Left lobe of liver (tissue), 2 donors: ENCODE results near the gene SLC29A1. TPM values are rescaled to one million over a fixed set of nuclear protein-coding genes. Genes with fewer than 3 reads are reported as not detected.

ENCODE experiments used
- ATAC-seq: fragments of 200-7000 bp; cut with Tn5 transposase; one replicate; pipeline ENCODE4 v1.9.1; 2020; ENCODE audit warnings: mild to moderate bottlenecking, moderate library complexity
- DNase-seq: peaks from one replicate; pipeline ENCODE4 v3.0.0-alpha.2; 2020; ENCODE audit warnings: low spot score
- total RNA-seq: library from RNA; stranded (reverse); gene quantifications from one replicate; pipeline ENCODE4 v1.2.1, GENCODE V29; 2021
- donor health status: DM: no; HTN: no; CAD: no; lungs with moderate emphysema.
- donor health status: DM: no; HTN: yes; CAD: no.

Gene SLC29A1
- total RNA-seq, 1 donor from 2014 or later, result 37.5 TPM

DNA sequence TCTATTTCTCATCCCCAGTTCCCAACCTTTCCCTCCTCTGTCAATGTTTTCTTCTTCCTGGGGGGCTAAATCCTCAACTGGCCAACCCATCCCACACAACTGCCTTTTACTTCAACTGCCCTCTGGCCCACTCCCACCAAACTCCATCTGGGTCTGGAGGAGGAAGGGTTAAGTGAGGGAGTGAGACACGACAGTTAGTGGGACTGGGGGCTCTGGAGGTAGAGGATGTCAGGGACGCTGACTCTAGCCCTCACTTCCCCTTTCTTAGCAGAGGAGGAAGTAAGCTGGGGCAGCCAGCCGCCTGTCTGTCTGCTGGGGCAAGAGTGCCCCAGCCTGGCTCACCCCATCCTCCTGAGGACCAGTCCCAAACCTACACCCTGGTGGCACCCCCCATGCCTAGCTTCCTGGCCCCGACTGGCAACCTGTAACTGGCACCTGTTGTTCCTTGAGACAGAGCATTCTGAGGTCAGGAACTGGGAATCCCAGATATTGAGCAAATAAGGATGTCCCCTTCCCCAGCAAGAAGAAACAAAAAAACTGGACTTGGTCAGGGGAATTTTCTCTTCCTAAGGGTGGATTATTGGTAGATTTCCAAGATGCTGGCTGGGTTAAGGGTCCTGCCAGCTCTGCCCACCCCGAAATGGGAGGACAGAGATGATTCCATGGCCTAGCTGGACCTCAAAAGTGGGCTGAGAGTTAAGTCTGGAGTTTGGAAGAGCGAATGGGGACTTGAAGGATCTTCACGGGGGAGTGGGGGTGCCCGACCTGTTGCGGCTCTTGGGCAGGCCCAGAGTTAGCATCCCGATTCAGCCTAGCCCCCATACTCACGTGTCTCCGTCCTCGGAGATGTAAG lies 41.0 kb downstream of the SLC29A1 start:
- DNase-seq (no peak), ATAC-seq (no peak)

DNA sequence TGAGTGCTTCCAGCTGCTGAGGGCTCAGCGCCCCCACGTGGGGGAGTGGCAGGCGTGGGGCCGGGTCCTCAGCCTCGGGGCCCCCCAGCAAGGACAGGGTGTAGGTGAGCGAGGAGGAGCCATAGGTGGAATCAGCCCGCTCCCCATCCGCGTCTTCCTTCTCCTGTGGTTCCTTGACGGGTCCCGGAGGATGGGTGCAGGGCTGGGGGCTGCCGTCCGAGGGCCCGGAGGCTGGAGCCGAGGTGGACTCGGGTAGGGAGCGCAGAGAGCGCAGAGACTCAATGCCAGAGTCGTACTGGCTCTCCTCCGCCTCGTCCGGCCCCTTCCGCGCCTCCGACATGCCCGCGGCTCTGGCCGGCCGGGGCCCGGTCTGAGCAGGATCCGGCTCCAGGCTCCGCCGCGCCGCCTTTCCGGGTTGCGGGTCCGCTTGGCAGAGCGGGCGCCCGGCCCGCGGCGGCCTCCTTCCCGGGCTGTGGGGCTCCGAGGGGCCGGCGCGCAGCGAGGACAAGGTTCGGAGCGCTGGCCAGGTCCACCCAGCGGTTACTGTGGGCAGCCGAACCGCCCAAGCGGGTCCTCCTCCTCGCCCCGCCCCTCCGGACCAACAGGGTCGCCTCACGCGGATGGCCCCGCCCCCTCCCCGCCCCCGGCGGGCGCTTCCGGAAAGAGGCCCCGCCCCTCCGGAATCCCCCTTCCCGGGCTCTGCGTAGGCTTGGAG lies 41.8 kb downstream of the SLC29A1 start, which contains the start of gene NFKBIE:
Gene NFKBIE (minus strand): TSS at position 545 of the 715 bp plus-strand sequence. CDS start 205 bp downstream, at position 340.
- DNase-seq (peak; percentile 97), ATAC-seq (peak; percentile 93)

- no peak for ATAC-seq
- no peak for DNase-seq
These were observed 42.4 kb downstream of the SLC29A1 start for GRCh38 chr6:44265722-44266233.

- ATAC-seq (no peak), DNase-seq (no peak)
These were observed 43.0 kb downstream of the SLC29A1 start for GRCh38 chr6:44266347-44266746.

DNA sequence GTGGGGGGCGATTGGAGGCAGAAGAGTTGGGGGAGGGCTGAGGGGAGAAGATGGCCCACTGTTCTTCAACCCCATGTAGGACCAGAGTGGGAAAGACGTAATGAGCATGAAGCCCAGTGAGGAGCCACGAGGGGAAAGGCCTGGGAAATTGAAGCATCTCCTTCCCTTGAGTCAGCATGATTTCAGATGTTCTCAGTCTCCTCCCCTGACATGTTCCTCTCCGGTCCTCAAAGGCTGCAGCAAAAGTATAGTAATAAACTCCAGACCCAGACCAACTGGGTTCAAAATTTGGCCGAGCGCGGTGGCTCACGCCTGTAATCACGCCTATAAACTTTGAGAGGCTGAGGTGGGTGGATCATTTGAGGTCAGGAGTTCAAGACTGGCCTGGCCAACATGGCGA lies 43.9 kb downstream of the SLC29A1 start:
- ATAC-seq (no peak), DNase-seq (no peak)

DNA sequence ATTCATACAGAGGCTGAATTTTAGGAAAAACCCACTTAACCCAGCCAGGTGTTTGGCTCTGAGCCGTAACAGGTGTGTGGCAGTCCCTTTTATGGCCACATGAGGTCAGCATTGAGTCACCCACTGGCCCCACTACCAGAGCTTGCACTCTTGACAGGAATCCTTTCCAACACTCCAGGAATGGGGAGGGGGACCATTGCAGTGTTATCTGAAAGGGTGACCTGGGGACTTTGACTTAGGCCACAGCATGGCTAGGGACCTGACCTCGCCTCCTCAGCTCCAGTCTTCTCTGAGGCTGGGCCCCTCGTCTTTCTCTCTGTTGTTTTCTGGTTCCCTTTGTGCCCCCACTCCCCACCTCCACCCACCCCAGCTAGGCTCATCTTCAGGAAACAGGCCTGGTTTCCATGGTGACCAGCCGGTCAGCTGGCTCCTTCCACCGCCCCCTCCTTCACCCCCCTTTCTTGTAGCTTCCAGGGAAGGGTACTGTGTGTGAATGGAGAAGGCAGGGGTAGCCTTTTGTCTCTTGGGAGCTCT lies 44.8 kb downstream of the SLC29A1 start:
- ATAC-seq (peak; percentile 59), DNase-seq (peak; percentile 65)

DNA sequence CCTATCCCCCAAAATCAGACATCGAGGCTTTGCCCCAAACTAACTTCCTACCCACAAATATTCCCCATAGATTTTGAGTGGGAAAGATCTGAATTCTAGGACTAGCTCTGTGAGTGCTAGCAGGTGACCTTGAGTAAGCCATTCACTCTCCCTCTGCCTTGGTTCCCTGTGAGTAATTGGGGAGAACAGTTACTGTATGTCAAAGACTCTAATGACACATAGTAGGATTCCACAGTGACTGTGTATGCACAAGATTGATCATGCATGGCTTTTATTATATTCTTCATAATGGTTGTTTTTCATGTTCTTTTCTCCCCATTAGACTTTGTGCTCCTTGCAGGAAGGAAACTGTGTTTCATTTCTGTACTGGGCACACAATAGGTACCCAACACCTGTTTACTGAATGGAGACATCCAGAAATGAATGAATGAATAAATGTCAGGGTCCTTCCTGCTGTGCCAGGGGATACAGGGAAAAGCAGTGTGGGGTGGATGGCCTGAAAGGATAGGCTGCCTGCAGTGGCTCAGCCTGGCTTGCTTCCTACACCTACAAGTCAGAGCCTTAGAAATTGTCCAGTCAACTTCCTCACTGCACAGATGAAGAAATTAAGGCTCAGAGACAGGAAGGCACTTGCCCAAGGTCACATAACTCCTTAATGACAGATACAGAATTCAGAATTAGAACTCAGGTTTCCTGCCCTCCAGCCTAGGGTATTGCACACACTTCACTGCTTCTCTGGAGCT lies 46.0 kb downstream of the SLC29A1 start:
- no peak for ATAC-seq
- DNase-seq, result no peak

DNA sequence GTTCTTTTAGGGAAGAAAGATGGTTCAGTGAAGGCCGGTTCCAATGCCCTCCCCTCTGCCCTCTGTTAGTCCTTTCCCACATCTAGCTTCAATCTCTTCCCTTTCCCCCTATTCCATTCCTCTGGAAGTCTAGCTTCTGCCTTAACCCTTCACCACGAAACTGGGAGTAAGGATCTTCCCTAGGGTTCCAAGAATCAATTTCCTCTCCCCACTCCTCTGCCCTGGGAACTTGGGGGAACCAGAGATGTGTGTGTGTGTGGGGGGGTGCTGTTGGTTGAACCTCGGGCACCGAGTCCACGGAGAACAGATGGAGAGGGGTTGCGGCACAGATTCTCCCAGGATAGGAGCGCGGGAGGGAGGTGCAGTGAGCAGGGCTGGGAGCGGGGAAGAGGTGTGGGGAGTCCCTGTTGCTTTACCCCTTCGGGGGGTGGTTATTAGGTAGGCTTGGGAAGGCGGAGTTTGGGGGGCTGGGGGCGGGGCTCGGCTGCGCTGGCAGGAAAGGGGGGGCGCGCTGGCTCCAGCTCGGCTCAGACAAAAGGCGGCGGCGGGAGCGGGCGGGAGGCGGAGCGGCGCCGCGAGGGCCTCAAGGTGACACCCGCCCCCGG lies 46.6 kb downstream of the SLC29A1 start, which contains the start of gene TMEM151B:
Gene TMEM151B (plus strand): TSS at position 530 of the 605 bp plus-strand sequence. CDS start 293 bp downstream, outside the sequence.
- ATAC-seq, result no peak
- DNase-seq, result no peak

- no peak for ATAC-seq
These were observed 47.4 kb downstream of the SLC29A1 start for GRCh38 chr6:44270526-44271405.

GRCh38 chr6:44271406-44271723 lies 48.0 kb downstream of the SLC29A1 start:
- ATAC-seq (no peak), DNase-seq (no peak)

More at GRCh38 chr6:44270526-44271405, 47.4 kb downstream of the SLC29A1 start:
- DNase-seq, result no peak

DNA sequence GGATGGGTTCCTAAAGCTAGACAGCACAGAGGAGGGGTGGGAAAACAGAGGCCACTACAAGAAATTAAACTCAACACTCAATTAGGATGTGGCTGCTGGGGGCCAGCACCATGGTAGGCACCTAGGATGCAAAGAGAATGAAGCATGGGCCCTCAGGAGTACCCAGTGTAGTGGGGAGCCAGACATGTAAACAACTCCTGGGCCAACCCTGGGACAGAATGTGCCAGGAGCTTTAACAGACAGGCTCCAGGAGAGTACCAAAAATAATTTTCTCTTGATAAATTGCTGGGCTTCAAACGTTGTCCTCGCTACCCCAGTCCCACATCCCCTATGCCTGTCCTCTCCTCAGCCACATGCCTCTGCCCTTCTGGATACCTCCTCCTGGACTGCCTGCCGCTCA lies 48.5 kb downstream of the SLC29A1 start:
- DNase-seq, result no peak

DNA sequence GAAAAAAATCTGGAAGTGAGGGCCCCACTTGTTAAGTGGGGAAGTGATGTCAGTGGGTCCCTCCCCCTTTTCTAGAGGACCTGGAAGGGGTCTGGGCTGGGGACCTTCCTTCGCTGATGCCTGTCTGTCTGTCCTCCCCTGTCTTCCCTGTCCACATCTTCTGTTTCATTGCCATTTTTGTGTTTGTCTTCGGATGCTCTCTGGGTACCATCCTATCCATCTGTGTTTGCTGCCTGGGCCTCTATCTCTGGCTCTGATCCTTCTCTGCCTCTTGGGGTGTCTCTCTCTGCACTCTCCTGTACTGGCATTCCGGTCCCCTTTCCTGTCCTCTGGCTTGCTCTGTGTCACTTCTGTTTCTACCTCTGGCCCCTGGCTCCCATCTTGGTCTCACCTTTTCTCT lies 49.1 kb downstream of the SLC29A1 start:
- no peak for DNase-seq
- no peak for ATAC-seq

More for the DNA sequence above, 48.5 kb downstream of the SLC29A1 start:
- ATAC-seq, result no peak

- DNase-seq (no peak), ATAC-seq (no peak)
These were observed 49.7 kb downstream of the SLC29A1 start for GRCh38 chr6:44272999-44273566.

- ATAC-seq (no peak), DNase-seq (no peak)
These were observed 50.2 kb downstream of the SLC29A1 start for GRCh38 chr6:44273617-44274016.

DNA sequence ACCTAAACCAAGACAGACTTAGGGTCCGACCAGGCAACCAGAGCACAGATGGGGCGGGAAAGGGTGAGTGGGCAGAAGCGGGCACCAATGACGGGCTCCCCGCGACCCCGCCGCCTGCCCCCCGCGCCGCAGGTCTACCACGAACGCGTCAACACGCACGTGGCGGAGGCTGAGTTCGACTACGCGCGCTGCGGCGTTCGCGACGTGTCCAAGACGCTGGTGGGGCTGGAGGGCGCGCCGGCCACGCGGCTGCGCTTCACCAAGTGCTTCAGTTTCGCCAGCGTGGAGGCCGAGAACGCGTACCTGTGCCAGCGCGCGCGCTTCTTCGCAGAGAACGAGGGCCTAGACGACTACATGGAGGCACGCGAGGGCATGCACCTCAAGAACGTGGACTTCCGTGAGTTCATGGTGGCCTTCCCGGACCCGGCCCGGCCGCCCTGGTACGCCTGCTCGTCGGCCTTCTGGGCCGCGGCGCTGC lies 51.9 kb downstream of the SLC29A1 start:
- no peak for ATAC-seq
- DNase-seq, result no peak

DNA sequence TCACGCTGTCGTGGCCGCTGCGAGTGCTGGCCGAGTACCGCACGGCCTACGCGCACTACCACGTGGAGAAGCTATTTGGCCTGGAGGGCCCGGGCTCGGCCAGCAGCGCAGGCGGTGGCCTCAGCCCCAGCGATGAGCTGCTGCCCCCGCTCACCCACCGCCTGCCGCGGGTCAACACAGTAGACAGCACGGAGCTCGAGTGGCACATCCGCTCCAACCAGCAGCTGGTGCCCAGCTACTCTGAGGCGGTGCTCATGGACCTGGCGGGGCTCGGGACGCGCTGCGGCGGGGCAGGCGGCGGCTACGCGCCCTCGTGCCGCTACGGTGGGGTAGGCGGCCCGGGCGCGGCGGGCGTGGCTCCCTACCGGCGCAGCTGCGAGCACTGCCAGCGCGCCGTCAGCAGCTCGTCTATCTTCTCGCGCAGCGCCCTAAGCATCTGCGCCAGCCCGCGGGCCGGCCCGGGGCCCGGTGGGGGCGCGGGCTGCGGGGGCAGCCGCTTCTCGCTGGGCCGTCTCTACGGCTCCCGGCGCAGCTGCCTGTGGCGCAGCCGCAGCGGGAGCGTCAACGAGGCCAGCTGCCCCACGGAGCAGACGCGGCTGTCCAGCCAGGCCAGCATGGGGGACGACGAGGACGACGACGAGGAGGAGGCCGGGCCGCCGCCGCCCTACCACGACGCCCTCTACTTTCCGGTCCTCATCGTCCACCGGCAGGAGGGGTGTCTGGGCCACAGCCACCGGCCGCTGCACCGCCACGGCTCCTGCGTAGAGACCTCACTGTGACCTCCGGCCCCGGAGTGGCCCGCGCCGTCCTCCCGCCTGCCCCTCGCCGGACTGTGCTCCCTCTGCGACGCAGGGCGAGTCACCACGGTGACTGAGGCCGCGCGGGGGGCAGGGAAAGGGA lies 52.6 kb downstream of the SLC29A1 start:
- DNase-seq, result no peak

GRCh38 chr6:44276667-44277640 lies 53.6 kb downstream of the SLC29A1 start:
- no peak for ATAC-seq
- no peak for DNase-seq

More for the DNA sequence above, 52.6 kb downstream of the SLC29A1 start:
- peak; percentile 14 for ATAC-seq
